A673 (cell line): Measurements from ENCODE around the gene LAGE3. TPM values are rescaled to one million over a fixed set of nuclear protein-coding genes. Genes with fewer than 3 reads are reported as not detected.
A peak's percentile ranks its signal among the peaks of the same experiment; 100 is the strongest.

Experiments
- BruUV-seq: library from RNA; stranded (reverse); fragments of 400-500 nt; replicated peaks from 2 replicates; lab custom pipeline; 2021; lab: Mats Ljungman, UMichigan
- CTCF ChIA-PET: fragments of 300-600 bp; sonication (Branson Sonifier 250); formaldehyde crosslinking; loops from one replicate; lab custom pipeline; 2022; ENCODE audit warnings: antibody characterized with exemption; lab: Charles Lee
- POLR2A ChIA-PET: fragments of 300-600 bp; sonication (Branson Sonifier 250); formaldehyde crosslinking; loops from one replicate; lab custom pipeline; 2022; ENCODE audit warnings: antibody characterized with exemption; ENCODE audit not compliant: low non-redundant PET; lab: Charles Lee
- DNase-seq: peaks from one replicate; pipeline ENCODE4 v3.0.0-alpha.2; 2015; ENCODE audit warnings: low spot score
- H3K27ac ChIP-seq: fragments of 200-600 bp; sonication (generic); 2 replicates; pipeline ENCODE4 v1.5.1; 2016; ENCODE audit warnings: mixed run types, low read depth, mild to moderate bottlenecking, mixed read lengths, antibody characterized with exemption, low read length; ENCODE audit not compliant: poor library complexity, severe bottlenecking
- H3K27me3 ChIP-seq: fragments of 200-600 bp; sonication (generic); replicated peaks from 2 replicates; pipeline ENCODE4 v1.6.1; 2017; ENCODE audit warnings: mixed run types, low read depth, mild to moderate bottlenecking, mixed read lengths, antibody characterized with exemption, low read length; ENCODE audit not compliant: insufficient read depth, poor library complexity
- H3K36me3 ChIP-seq: fragments of 200-600 bp; sonication (generic); 2 replicates; pipeline ENCODE4 v1.6.1; 2016; ENCODE audit warnings: mixed run types, mild to moderate bottlenecking, mixed read lengths, antibody characterized with exemption, low read length; ENCODE audit not compliant: insufficient read depth, poor library complexity, severe bottlenecking
- H3K4me1 ChIP-seq: fragments of 200-600 bp; sonication (generic); 2 replicates; pipeline ENCODE4 v1.6.1; 2017; ENCODE audit warnings: mixed run types, mild to moderate bottlenecking, mixed read lengths, antibody characterized with exemption, low read length; ENCODE audit not compliant: insufficient read depth, poor library complexity, severe bottlenecking
- H3K4me3 ChIP-seq: fragments of 200-600 bp; sonication (generic); 2 replicates; pipeline ENCODE4 v1.5.1; 2016; ENCODE audit warnings: low read depth, mixed run types, mild to moderate bottlenecking, mixed read lengths, low read length; ENCODE audit not compliant: poor library complexity, severe bottlenecking
- H3K9me3 ChIP-seq: fragments of 200-600 bp; sonication (generic); 2 replicates; pipeline ENCODE4 v1.6.1; 2016; ENCODE audit warnings: mixed run types, low read depth, mild to moderate bottlenecking, mixed read lengths, antibody characterized with exemption, low read length; ENCODE audit not compliant: poor library complexity, severe bottlenecking
- EZH2 ChIP-seq: fragments of 200-600 bp; sonication (generic); IDR thresholded peaks from 2 replicates; pipeline ENCODE4 v1.6.1; 2017; ENCODE audit warnings: borderline replicate concordance, low read depth, mild to moderate bottlenecking, mixed read lengths, antibody characterized with exemption, low read length; ENCODE audit not compliant: poor library complexity, severe bottlenecking
- intact Hi-C: fragments of 100-400 bp; cut with micrococcal nuclease; formaldehyde crosslinking; loops from one replicate; pipeline ENCODE4 v1.10.0; 2022; ENCODE audit not compliant: unreplicated experiment
- total RNA-seq: library from RNA; stranded (reverse); gene quantifications from 2 replicates; pipeline ENCODE4 v1.2.3, GENCODE V29; 2021
- TF ChIP-seq, protein P1 (sequence below): fragments of 300-800, 200-600 bp; sonication (generic); conservative IDR thresholded peaks from 2 replicates; pipeline ENCODE4 v1.5.1; 2017; ENCODE audit warnings: low read depth, mild to moderate bottlenecking, antibody characterized with exemption, low read length, moderate library complexity, mixed read lengths

LAGE3 gene
- total RNA-seq, 1 experiment from 2014 or later: 34.6 TPM

DNA sequence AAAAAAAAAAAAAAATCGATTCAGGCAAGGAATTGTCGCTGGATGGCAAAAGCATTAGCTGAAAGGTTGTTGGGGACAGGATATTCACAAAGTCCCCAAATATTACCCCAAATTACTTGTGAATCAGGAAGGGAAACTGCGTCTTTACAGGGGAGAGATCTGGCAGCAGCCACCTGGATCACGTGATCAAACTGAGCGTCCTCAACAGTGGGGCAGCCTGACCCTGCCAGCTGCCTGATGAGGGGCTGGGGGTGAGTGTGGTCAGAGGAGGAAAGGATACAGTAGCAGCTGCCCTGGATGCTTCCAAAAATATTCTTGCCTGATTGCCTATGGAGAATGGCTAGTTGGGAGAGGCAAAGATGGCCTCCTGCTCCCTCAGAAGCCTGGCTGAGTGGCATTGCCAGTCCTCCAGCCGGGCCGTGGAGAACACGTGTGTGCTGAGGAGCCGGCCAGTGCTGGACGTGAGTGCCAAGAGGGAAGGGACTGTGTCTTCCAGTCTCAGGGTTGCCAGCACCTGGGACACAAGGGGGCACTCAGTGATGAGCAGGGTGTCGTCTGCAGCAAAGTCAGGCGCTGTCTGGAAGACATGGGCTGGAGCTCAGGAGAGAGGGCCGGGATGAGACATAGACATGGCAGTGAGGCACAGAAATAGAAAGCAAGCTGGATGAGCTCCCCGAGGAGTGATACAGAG lies 3.0 kb upstream of the LAGE3 start:
- H3K36me3 ChIP-seq: peaks cover 11% of the 10 kb centered on the region
- H3K9me3 ChIP-seq: no peaks in the 10 kb centered on the region
- BruUV-seq: no TSS peak
- no peak overlapping the region for H3K4me3 ChIP-seq
- H3K4me1 ChIP-seq: peaks cover 5% of the 10 kb centered on the region
- ChIA-PET CTCF (no interaction called here), POLR2A (no interaction called here)
- TF ChIP-seq, protein P1, sequence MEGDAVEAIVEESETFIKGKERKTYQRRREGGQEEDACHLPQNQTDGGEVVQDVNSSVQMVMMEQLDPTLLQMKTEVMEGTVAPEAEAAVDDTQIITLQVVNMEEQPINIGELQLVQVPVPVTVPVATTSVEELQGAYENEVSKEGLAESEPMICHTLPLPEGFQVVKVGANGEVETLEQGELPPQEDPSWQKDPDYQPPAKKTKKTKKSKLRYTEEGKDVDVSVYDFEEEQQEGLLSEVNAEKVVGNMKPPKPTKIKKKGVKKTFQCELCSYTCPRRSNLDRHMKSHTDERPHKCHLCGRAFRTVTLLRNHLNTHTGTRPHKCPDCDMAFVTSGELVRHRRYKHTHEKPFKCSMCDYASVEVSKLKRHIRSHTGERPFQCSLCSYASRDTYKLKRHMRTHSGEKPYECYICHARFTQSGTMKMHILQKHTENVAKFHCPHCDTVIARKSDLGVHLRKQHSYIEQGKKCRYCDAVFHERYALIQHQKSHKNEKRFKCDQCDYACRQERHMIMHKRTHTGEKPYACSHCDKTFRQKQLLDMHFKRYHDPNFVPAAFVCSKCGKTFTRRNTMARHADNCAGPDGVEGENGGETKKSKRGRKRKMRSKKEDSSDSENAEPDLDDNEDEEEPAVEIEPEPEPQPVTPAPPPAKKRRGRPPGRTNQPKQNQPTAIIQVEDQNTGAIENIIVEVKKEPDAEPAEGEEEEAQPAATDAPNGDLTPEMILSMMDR: no peak
- TF ChIP-seq EZH2: no peak
- DNase-seq: no peak
- H3K27ac ChIP-seq: no peak overlapping the region
- intact Hi-C loops: no loop called here
- no peaks in the 10 kb centered on the region for H3K27me3 ChIP-seq

DNA sequence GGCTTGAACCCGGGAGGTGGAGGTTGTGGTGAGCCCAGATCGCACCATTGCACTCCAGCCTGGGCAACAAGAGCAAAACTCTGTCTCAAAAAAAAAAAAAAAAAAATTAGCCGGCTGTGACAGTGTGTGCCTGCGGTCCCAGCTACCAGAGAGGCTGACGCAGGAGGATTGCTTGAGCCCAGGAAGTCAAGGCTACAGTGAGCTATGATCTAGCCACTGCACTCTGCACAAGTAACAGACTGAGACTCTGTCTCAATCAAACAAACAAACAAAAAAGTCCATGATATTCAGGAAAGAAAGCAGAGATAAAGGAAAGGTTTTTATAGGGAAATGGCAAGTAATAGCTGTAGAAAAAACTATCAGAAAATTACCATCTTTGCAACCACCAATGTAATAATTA lies 2.1 kb upstream of the LAGE3 start:
- H3K4me1 ChIP-seq: peaks cover 5% of the 10 kb centered on the region
- CTCF ChIA-PET: no interaction called here
- H3K27me3 ChIP-seq: no peaks in the 10 kb centered on the region
- intact Hi-C loops: no loop called here
- no peak for DNase-seq
- POLR2A ChIA-PET: no interaction called here
- peaks cover 11% of the 10 kb centered on the region for H3K36me3 ChIP-seq
- TF ChIP-seq EZH2: no peak
- TF ChIP-seq, protein P1: no peak
- BruUV-seq: no TSS peak
- H3K27ac ChIP-seq: no peak overlapping the region
- H3K9me3 ChIP-seq: no peaks in the 10 kb centered on the region
- H3K4me3 ChIP-seq: no peak overlapping the region

DNA sequence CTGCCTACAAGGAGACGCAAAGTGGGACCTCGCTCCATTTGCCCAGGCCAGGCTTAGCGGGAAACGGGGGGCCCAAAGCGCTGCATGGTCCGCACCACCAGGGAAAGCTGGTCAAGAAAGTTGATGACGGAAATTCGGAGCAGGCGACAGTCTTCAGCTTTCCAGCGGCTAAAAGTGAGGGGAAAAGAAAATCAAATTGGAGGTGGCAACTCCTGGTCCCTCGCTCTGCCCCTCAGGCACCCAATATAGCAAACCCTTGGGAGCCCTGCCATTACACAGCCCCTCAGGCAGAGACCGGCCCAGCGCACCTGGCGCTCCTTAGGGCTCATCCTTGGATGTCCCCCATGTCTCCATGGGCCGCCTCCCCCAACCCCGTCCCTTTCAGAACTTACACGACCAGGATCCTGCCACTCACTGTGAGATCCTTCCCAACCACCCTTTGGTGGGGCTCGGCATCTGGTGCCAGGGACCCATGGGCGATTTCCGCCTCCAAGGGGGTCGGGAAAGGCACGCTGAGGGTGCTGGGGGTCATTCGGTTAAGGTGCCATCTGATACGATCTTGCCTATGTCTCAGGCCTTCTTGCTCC lies 1.1 kb downstream of the LAGE3 start:
- Histone ChIP-seq H3K27me3 (no peaks in the 10 kb centered on the region), H3K36me3 (no peaks in the 10 kb centered on the region), H3K27ac (no peak overlapping the region), H3K9me3 (no peaks in the 10 kb centered on the region), H3K4me3 (peak overlapping the region; percentile 55), H3K4me1 (no peaks in the 10 kb centered on the region)
- TSS peak; percentile 75 for BruUV-seq
- no peak for TF ChIP-seq EZH2
- TF ChIP-seq, protein P1: no peak
- CTCF ChIA-PET: no interaction called here
- POLR2A ChIA-PET: no interaction called here
- DNase-seq: no peak
- intact Hi-C loops: no loop called here
